Lung (tissue), 12 donors: Measurements from ENCODE around the gene COPG1. TPM values are rescaled to one million over a fixed set of nuclear protein-coding genes. Genes with fewer than 3 reads are reported as not detected.
A peak's percentile ranks its signal among the peaks of the same experiment; 100 is the strongest.

Experiments used
- ATAC-seq: fragments of 200-7000 bp; cut with Tn5 transposase; one replicate; pipeline ENCODE4 v1.9.1; 2020; ENCODE audit warnings: moderate number of reproducible peaks; ENCODE audit not compliant: insufficient read depth, low FRiP score
- DNase-seq, 3 donors: peaks; one replicate each; pipeline ENCODE4 v3.0.0-alpha.2; 2013 to 2017
- H3K27ac ChIP-seq, 2 donors: one replicate each; pipeline ENCODE4 v1.5.1; 2013; ENCODE audit warnings: mild to moderate bottlenecking in 2 of 2, moderate library complexity in 2 of 2, control low read depth in 1 of 2, inconsistent platforms in 1 of 2, low read depth in 1 of 2, low read length in 1 of 2
- H3K27me3 ChIP-seq, 3 donors: one replicate each; pipeline ENCODE4 v1.5.1; 2013; ENCODE audit warnings: low read length in 2 of 3; ENCODE audit not compliant: control insufficient read depth in 3 of 3, insufficient read depth in 3 of 3
- H3K36me3 ChIP-seq, 4 donors: one replicate each; pipeline ENCODE4 v1.5.1; 2013; ENCODE audit warnings: low read length in 4 of 4, mild to moderate bottlenecking in 1 of 4, moderate library complexity in 1 of 4; ENCODE audit not compliant: control insufficient read depth in 4 of 4, insufficient read depth in 4 of 4
- H3K4me1 ChIP-seq, 5 donors: one replicate each; pipeline ENCODE4 v1.5.1; 2013; ENCODE audit warnings: low read length in 5 of 5, mild to moderate bottlenecking in 2 of 5, moderate library complexity in 1 of 5; ENCODE audit not compliant: control insufficient read depth in 5 of 5, insufficient read depth in 5 of 5
- H3K4me3 ChIP-seq: one replicate; pipeline ENCODE4 v1.5.1; 2013; ENCODE audit warnings: mild to moderate bottlenecking, control low read depth, moderate library complexity
- H3K9ac ChIP-seq, 2 donors: one replicate each; pipeline ENCODE4 v1.5.1; 2013; ENCODE audit warnings: low read length in 2 of 2, control low read depth in 1 of 2; ENCODE audit not compliant: insufficient read depth in 1 of 2
- H3K9me3 ChIP-seq, 4 donors: one replicate each; pipeline ENCODE4 v1.5.1; 2013; ENCODE audit warnings: low read length in 3 of 4, mild to moderate bottlenecking in 1 of 4, moderate library complexity in 1 of 4; ENCODE audit not compliant: control insufficient read depth in 4 of 4, insufficient read depth in 3 of 4
- CTCF ChIP-seq: IDR thresholded peaks from 2 replicates; pipeline ENCODE4 v1.5.1; 2012; ENCODE audit warnings: mild to moderate bottlenecking; ENCODE audit errors: control extremely low read depth, extremely low read depth
- WGBS, 2 donors: extraction: QIAGEN DNeasy Blood & Tissue Kit; methylation state at CpG; one replicate each; pipeline ENCODE4 v1.1.7; 2013; 5-methylcytosine and 5-hydroxymethylcytosine counted together
- polyA plus RNA-seq, 2 donors: library from polyadenylated mRNA; stranded (reverse); fragments of 200-250 nt; gene quantifications; one replicate each; pipeline ENCODE4 v1.2.1, GENCODE V29; 2013
- total RNA-seq, 2 donors: library from RNA; depleted of rRNA in 1 of 2; stranded (reverse); fragments of >200 nt in 1 of 2; gene quantifications; one replicate each; pipeline ENCODE4 v1.2.1, GENCODE V29; 2014 to 2021
- donor health status: control.
- donor health status: control.
- donor health status: Bipolar disorder and iron deficiency.
- donor health status: healthy.
- donor health status: DM: yes; HTN: yes; CAD: no.

The COPG1 gene
- total and polyA plus RNA-seq, 4 donors, result 126 to 234 (median 146) TPM

GRCh38 chr3:129230311-129231019 is 18.9 kb upstream of the COPG1 start:
- peak; percentile 65 for ATAC-seq
- no peaks in the 10 kb centered on the region for H3K36me3 ChIP-seq
- H3K4me3 ChIP-seq, result no peak overlapping the region
- no peaks in the 10 kb centered on the region for H3K27me3 ChIP-seq
- no peak for TF ChIP-seq CTCF
- WGBS, 2 donors, result 30 to 52% methylated on average over 7 of the region's 7 CpGs
- no peak overlapping the region for H3K9ac ChIP-seq
- DNase-seq, result no peak
- H3K9me3 ChIP-seq, result no peaks in the 10 kb centered on the region
- H3K27ac ChIP-seq, result peak overlapping the region; percentile 61 to 73
- peaks cover 0 to 19% (median 12%) of the 10 kb centered on the region in 5 donors for H3K4me1 ChIP-seq

GRCh38 chr3:129231331-129232119 is 17.9 kb upstream of the COPG1 start:
- ATAC-seq (no peak), DNase-seq (no peak)
- no peak overlapping the region for H3K9ac ChIP-seq
- H3K4me1 ChIP-seq, result peaks cover 0 to 15% (median 12%) of the 10 kb centered on the region in 5 donors
- H3K36me3 ChIP-seq, result no peaks in the 10 kb centered on the region
- 84% methylated on average over 10 of the region's 10 CpGs for WGBS, 2 donors
- H3K27ac ChIP-seq, result peak overlapping the region in 1 of 2 donors; percentile 73
- no peak for TF ChIP-seq CTCF
- H3K9me3 ChIP-seq, result no peaks in the 10 kb centered on the region
- no peak overlapping the region for H3K4me3 ChIP-seq
- no peaks in the 10 kb centered on the region for H3K27me3 ChIP-seq

- peak overlapping the region in 1 of 2 donors; percentile 66 for H3K27ac ChIP-seq
- peak; percentile 27 for ATAC-seq
Observed at GRCh38 chr3:129233538-129233937, 15.9 kb upstream of the COPG1 start.

More at GRCh38 chr3:129233538-129233937, 15.9 kb upstream of the COPG1 start:
- DNase-seq, result peak in 2 of 3 donors; percentile 24 to 27
- Histone ChIP-seq H3K27me3 (no peaks in the 10 kb centered on the region), H3K4me3 (no peak overlapping the region), H3K4me1 (peaks cover 0 to 12% (median 10%) of the 10 kb centered on the region in 5 donors), H3K36me3 (no peaks in the 10 kb centered on the region), H3K9me3 (no peaks in the 10 kb centered on the region), H3K9ac (peak overlapping the region in 1 of 2 donors; percentile 28)
- no peak for TF ChIP-seq CTCF
- WGBS, 2 donors, result 19 to 51% methylated on average over 4 of the region's 4 CpGs
